ENCODE results near the gene CLASP2.
"Not testable (repeated sequence)": the region's sequence is repeated elsewhere in the genome, so short reads cannot be mapped to it uniquely, and the experiment has no call there.

The CLASP2 gene

DNA sequence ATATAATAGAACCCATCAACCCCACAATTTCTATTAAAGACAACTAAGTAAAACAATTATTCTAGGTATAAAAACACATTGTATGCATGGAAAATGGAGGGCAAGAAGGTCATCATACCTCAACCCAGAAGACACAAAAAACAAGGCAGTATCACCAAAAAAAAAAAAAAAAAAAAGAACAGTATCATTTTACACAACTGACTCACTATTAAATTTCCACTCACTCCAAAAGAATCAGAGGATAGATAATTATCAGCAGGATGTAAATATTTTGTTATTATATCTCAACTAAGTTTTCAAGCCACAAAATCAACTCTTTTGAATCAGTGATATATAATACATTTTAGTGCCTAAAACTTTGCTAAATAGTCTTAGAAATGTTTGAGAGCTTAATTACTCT, 55.0 kb downstream of the CLASP2 start:
- no peak overlapping the region for H3K4me3 Mint-ChIP-seq

DNA sequence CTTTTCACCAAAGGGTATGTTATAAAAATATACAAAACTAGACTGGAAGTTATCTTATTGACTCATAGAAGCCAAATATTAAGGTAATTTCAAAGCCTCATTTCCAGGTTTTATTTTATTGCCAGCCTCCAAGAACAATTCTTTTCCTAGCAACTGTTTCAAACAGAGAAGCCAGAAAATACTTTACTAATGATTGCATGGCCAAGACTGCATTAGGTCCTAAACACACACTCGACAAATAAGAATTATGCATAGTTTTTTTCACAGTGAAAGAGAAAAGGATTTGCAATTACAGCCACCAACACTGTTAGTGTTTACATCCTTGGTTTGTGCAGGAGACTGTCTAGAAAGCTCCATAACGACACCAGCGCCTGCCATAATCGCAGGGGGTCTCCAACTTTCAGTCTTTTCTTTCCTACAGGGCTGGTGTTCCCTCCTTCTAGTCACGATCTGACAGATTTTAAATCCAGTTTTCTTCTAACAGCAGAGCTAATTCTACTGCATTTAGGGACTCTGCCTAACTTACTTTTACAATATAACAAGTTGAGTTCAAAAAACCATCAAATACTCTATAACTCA, 58.1 kb downstream of the CLASP2 start:
- Mint-ChIP-seq H3K4me3 (peak overlapping the region; percentile 73), H3K36me3 (peaks cover 7% of the 10 kb centered on the region), H3K9me3 (ENCODE audit: low read depth) (no peaks in the 10 kb centered on the region), H3K4me1 (ENCODE audit: low read depth) (peaks cover 36% of the 10 kb centered on the region), H3K27me3 (no peaks in the 10 kb centered on the region), H3K27ac (no peak overlapping the region)

More for the DNA sequence above, 55.0 kb downstream of the CLASP2 start:
- H3K27ac Mint-ChIP-seq = no peak overlapping the region
- H3K27me3 Mint-ChIP-seq = no peaks in the 10 kb centered on the region
- no peaks in the 10 kb centered on the region for H3K9me3 Mint-ChIP-seq (ENCODE audit: low read depth)
- peaks cover 10% of the 10 kb centered on the region for H3K36me3 Mint-ChIP-seq
- peaks cover 26% of the 10 kb centered on the region for H3K4me1 Mint-ChIP-seq (ENCODE audit: low read depth)

DNA sequence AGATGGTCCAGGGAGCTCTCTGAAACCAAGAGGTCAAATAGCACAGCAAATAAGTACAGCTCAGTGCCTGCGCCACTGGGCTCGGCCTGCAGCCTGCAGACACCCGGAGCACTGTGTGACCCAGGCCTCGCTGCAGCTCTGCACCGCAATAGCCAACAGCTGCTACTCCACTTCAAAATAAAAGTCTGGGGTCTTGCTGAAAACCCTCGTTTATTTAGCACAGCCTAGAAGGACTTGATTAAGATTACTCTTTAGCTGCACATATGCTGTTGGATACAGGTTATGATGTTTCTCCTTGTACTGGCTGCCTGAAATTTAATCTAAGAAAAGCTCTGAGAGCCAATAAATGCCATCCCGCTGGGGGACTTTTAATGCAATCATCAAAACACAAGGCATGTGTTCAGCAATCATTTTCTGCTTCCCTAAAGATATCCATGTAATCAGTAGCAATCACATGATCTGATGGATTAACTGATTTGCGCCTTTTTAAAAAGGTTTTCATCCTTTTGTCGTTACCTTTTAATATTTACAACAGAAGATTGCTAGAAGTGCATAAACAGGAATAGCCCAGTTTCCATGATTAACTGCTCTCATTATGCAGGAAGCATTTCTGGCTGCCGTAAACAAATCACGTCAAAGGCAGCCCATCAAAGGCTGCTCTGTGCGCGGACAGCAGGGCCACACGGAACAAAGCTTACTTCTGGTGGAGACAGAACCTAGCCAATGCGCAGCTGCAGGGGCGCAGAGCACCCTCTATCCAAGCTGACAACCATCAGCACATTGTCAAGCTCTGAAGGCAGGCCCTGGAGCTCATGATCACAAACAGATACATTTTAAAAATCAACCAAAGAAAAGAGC, 58.8 kb downstream of the CLASP2 start:
- Mint-ChIP-seq H3K4me1 (ENCODE audit: low read depth) (peaks cover 38% of the 10 kb centered on the region), H3K27me3 (no peaks in the 10 kb centered on the region), H3K27ac (no peak overlapping the region), H3K36me3 (peaks cover 7% of the 10 kb centered on the region), H3K9me3 (ENCODE audit: low read depth) (no peaks in the 10 kb centered on the region), H3K4me3 (peak overlapping the region; percentile 73)

DNA sequence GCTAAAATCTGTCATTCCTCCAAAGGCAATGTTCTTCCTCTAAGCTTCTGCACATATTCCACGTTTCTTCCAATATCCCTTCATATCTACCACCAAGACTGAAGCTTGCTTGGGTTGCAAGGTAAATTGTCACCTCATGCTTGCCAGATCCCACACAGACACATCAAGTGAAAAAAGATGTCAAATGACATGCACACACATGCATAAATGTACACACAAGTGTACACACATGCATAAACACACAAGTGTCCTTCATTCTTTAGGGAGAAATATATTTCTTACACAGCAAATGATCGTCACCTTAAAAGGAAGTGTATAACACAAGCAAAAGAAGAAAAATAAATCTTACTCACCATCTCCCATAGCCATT, 59.4 kb downstream of the CLASP2 start:
- H3K9me3 Mint-ChIP-seq (ENCODE audit: low read depth) = no peaks in the 10 kb centered on the region
- H3K4me1 Mint-ChIP-seq (ENCODE audit: low read depth) = peaks cover 43% of the 10 kb centered on the region
- H3K4me3 Mint-ChIP-seq = peak overlapping the region; percentile 73
- no peak overlapping the region for H3K27ac Mint-ChIP-seq
- H3K27me3 Mint-ChIP-seq = no peaks in the 10 kb centered on the region
- peaks cover 7% of the 10 kb centered on the region for H3K36me3 Mint-ChIP-seq

DNA sequence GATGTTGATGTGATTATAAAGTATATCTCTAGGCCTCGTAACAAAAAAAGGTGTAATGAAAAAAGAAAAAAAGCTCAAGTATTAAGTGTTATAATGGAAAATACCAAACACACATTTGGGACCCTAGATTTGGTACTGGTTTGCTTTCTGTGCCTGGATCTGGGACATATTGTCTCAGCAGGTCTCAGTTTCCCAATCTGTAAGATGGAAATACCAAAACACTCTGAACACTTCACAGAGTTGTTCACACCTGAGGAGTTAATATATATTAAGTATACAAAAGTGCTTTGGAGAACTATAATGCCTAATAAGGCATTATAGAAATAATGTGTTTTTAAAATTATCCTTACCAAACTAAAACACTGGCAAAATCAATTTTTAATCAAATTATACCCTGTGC, 60.0 kb downstream of the CLASP2 start:
- H3K4me3 Mint-ChIP-seq = peak overlapping the region; percentile 39
- no peaks in the 10 kb centered on the region for H3K27me3 Mint-ChIP-seq
- no peak overlapping the region for H3K27ac Mint-ChIP-seq
- H3K9me3 Mint-ChIP-seq (ENCODE audit: low read depth) = no peaks in the 10 kb centered on the region
- peaks cover 45% of the 10 kb centered on the region for H3K4me1 Mint-ChIP-seq (ENCODE audit: low read depth)
- peaks cover 6% of the 10 kb centered on the region for H3K36me3 Mint-ChIP-seq

DNA sequence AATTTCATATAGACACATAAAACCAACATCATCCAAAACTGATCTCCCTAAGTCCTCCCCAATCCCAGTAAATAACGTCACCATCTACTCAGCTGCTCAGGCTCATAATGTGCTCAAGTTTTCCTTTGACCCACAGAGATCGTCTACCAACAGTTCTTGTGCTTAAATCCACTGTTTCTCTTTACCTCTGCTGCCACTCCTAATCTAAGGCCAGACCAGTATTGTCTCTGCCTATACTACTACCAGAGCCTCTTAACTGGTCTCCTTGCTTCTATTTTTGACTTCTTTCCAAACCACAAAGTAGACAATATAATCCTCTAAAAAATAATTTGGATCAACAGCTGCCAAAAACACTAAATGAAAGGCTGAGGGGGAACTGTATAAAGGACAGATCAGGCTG, 65.3 kb downstream of the CLASP2 start:
- H3K4me3 Mint-ChIP-seq = no peak overlapping the region
- no peaks in the 10 kb centered on the region for H3K27me3 Mint-ChIP-seq
- H3K36me3 Mint-ChIP-seq = no peaks in the 10 kb centered on the region
- H3K4me1 Mint-ChIP-seq (ENCODE audit: low read depth) = peaks cover 26% of the 10 kb centered on the region
- H3K9me3 Mint-ChIP-seq (ENCODE audit: low read depth) = no peaks in the 10 kb centered on the region
- no peak overlapping the region for H3K27ac Mint-ChIP-seq

DNA sequence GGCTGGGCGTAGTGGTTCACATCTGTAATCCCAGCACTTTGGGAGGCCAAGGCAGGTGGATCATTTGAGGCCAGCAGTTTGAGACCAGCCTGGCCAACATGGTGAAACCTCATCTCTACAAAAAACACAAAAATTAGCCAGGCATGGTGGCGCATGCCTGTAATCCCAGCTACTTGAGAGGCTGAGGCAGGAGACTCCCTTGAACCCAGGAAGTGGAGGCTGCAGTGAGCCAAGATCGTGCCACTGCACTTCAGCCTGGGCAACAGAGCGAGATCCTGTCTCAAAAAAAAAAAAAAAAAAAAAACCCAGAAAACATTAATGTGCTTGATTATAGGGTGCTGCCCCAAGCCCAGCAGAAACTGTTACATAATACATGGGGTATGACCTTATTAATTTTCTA, 67.0 kb downstream of the CLASP2 start:
- peaks cover 21% of the 10 kb centered on the region for H3K4me1 Mint-ChIP-seq (ENCODE audit: low read depth)
- not testable (repeated sequence) for H3K27me3 Mint-ChIP-seq; H3K27ac Mint-ChIP-seq; H3K36me3 Mint-ChIP-seq; H3K9me3 Mint-ChIP-seq (ENCODE audit: low read depth); H3K4me3 Mint-ChIP-seq

DNA sequence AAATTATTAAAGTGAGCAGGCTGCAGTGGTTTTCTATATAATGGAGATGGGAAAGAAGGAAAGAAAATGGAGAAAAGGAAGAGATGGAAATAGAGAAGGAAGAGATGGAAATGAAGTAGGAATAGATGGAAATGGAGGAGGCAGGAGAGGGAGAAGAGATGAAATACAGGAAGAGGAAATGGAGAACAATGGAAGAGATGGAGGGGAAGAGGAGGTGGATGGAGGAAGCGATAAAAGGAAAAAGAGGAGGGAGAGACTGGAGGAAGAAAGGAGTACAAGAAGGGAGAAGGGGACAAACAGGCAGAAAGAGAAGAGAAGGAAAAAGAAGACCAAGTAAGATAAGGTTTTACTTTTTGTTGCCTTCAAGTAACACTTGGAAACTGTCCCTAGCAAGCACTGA, 67.6 kb downstream of the CLASP2 start:
- Mint-ChIP-seq H3K4me3 (no peak overlapping the region), H3K9me3 (ENCODE audit: low read depth) (no peaks in the 10 kb centered on the region), H3K4me1 (ENCODE audit: low read depth) (peaks cover 25% of the 10 kb centered on the region), H3K36me3 (no peaks in the 10 kb centered on the region), H3K27me3 (no peaks in the 10 kb centered on the region), H3K27ac (no peak overlapping the region)

DNA sequence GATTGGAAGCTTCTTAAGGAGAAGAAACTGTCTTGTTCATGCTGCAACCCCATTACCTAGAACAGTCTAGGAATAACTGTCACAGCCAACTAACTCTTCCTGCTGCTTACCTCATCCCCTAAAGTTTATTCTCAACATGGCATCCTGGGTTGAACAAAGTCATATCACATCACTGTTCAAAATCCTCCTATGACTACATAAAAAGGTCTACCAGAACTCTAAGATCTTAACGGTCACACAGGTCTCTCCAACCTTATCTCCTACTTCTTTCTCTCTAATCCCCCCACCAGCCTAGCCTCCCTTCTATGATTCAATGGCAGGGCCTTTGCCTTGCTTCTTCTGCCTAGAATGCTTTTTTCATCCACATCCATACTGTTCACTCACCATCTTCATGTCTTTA, 69.3 kb downstream of the CLASP2 start:
- Mint-ChIP-seq H3K36me3 (no peaks in the 10 kb centered on the region), H3K9me3 (ENCODE audit: low read depth) (no peaks in the 10 kb centered on the region), H3K27ac (no peak overlapping the region), H3K4me1 (ENCODE audit: low read depth) (peaks cover 22% of the 10 kb centered on the region), H3K4me3 (no peak overlapping the region), H3K27me3 (no peaks in the 10 kb centered on the region)

DNA sequence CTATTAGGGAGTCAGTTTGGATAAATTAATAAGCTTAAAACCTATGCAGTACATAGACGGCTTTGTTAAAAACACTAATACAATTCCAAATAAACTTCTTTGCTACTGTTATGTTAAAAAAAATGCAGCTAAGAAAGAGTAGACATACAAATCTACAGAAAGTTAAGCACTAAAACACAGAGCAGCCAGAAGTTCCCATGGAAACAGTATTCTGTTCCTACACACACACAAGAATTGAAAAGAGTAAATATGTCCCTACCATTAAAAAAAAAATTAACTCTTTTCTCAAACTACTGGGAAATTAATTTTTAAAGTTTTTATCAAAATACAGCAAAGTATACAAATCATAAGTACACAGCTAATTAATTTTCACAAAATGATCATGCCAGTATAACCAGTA, 71.6 kb downstream of the CLASP2 start:
- H3K9me3 Mint-ChIP-seq (ENCODE audit: low read depth) = no peaks in the 10 kb centered on the region
- no peaks in the 10 kb centered on the region for H3K27me3 Mint-ChIP-seq
- H3K27ac Mint-ChIP-seq = no peak overlapping the region
- peaks cover 3% of the 10 kb centered on the region for H3K36me3 Mint-ChIP-seq
- no peak overlapping the region for H3K4me3 Mint-ChIP-seq
- peaks cover 14% of the 10 kb centered on the region for H3K4me1 Mint-ChIP-seq (ENCODE audit: low read depth)

DNA sequence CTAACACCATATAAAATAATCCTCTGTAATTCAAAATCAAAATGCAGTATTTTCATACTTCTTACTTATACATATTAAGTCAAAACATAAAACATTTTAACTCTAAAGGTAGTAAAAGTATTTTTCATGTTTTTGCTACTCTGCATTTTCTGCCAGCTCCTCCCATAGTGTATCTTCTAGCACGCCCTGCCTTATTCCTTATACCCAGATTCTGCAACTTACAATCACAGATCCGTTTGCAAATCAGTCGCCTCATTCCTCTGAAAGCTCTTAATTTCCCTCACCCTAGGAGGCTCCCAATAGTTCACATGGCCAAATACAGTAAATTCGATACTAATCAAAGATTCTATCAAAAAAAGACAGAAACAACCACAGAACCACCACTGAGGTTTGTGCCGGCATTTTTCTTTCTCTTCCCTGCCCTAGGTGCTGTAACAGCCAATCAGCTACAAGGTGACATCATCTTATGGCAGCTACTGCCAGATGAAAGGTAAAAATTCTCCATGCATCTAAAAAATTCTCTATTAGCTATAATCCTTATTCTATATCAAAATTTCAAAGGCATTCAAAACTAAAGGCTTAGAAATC, 72.9 kb downstream of the CLASP2 start:
- H3K27me3 Mint-ChIP-seq = no peaks in the 10 kb centered on the region
- peaks cover 3% of the 10 kb centered on the region for H3K36me3 Mint-ChIP-seq
- no peak overlapping the region for H3K27ac Mint-ChIP-seq
- H3K4me3 Mint-ChIP-seq = peak overlapping the region; percentile 83
- no peaks in the 10 kb centered on the region for H3K9me3 Mint-ChIP-seq (ENCODE audit: low read depth)
- H3K4me1 Mint-ChIP-seq (ENCODE audit: low read depth) = peaks cover 10% of the 10 kb centered on the region

DNA sequence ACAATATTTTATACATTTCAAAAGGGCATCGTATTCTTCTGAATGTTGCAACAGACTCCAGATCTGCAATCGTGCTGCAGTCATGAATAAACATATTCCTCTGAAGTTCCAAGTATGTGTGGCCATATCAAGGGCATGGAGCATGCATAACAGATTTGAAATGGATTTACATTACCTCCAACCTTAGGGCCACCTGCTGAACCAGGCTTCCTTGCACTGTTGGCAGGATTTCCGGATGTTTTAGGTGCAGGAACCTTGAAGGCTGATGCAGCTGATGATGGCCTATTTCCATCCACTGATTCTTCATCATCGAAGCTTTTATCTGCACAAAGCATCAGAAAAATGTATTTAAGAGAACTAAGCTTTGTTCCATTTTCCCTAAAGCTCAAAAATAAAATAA, 73.5 kb downstream of the CLASP2 start:
- Mint-ChIP-seq H3K27me3 (no peaks in the 10 kb centered on the region), H3K4me3 (no peak overlapping the region), H3K4me1 (ENCODE audit: low read depth) (peaks cover 10% of the 10 kb centered on the region), H3K36me3 (peaks cover 3% of the 10 kb centered on the region), H3K9me3 (ENCODE audit: low read depth) (no peaks in the 10 kb centered on the region), H3K27ac (no peak overlapping the region)

DNA sequence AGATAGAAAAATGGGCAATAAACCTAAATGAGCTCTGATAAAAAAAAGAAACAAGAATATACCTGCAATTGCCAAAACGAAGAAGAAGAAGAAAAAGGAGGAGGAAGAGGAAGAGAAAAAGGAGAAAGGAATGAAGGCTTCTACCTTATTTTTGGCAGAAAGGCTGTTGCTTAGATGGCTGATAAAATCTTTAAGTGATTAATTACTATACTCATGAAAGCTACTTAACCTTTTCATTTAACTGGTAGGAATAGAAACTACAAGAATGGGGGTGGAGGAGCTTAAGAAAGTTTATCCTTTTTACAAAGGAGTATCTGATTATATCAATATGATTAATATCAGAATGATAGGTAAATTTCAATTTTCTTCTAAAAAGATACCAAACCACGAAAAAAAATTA, 75.2 kb downstream of the CLASP2 start:
- Mint-ChIP-seq H3K9me3 (ENCODE audit: low read depth) (no peaks in the 10 kb centered on the region), H3K27ac (no peak overlapping the region), H3K4me1 (ENCODE audit: low read depth) (peaks cover 9% of the 10 kb centered on the region), H3K36me3 (peaks cover 3% of the 10 kb centered on the region), H3K4me3 (no peak overlapping the region), H3K27me3 (no peaks in the 10 kb centered on the region)

DNA sequence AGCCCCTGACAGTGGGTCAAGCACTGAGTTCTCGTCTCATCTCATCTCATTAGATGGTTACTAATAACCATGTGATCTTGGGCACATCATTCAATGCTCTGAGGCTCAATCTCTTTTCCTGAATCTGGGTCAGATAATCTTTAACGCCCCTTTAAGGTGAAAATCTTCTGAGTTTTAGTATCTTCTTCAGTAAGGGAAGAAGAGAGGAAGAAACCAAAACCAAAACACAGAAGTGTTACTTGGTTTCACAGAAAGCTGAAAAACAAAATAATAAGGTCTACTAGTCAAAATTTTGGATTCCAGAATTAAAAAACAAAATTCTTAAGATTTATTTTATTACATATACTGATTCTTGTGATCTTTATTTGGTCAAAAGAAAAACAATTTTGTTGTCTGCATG, 78.2 kb downstream of the CLASP2 start:
- no peaks in the 10 kb centered on the region for H3K4me1 Mint-ChIP-seq (ENCODE audit: low read depth)
- no peaks in the 10 kb centered on the region for H3K27me3 Mint-ChIP-seq
- peaks cover 3% of the 10 kb centered on the region for H3K36me3 Mint-ChIP-seq
- no peaks in the 10 kb centered on the region for H3K9me3 Mint-ChIP-seq (ENCODE audit: low read depth)
- H3K4me3 Mint-ChIP-seq = no peak overlapping the region
- H3K27ac Mint-ChIP-seq = no peak overlapping the region

DNA sequence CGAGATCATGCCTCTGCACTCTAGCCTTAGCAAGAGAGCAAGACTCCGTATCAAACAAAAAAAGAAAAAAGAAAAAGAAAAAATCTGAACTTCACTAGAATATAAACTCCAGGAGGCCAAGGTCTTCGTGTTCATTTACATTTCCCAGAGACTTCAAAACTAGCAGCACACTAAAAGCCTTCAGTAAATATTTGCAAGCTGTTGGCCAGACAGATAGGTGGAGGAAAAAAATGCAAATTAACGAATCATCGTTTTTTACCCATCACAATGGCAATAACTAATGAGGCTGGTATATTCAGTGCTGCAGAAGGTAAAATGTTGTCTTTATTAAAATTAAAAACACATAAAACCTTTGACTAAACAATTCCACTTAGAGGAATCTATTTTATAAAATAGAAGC, 80.6 kb downstream of the CLASP2 start:
- Mint-ChIP-seq H3K9me3 (ENCODE audit: low read depth) (no peaks in the 10 kb centered on the region), H3K4me1 (ENCODE audit: low read depth) (no peaks in the 10 kb centered on the region)

More for the DNA sequence above, 80.6 kb downstream of the CLASP2 start:
- Mint-ChIP-seq H3K4me3 (no peak overlapping the region), H3K27ac (no peak overlapping the region), H3K36me3 (peaks cover under 1% of the 10 kb centered on the region), H3K27me3 (no peaks in the 10 kb centered on the region)

Data from activated naive CD8-positive, alpha-beta T cell (primary cell).